Kidney epithelial cell (primary cell): ENCODE results near the gene KLHL29. TPM values are rescaled to one million over a fixed set of nuclear protein-coding genes. Genes with fewer than 3 reads are reported as not detected.

Experiments
- DNase-seq: peaks from one replicate; pipeline ENCODE4 v3.0.0-alpha.2; 2010; ENCODE audit warnings: low read depth
- H3K27me3 ChIP-seq: 2 replicates; pipeline ENCODE4 v1.6.0; 2011; ENCODE audit warnings: low read length; ENCODE audit not compliant: control insufficient read depth, insufficient read depth
- H3K36me3 ChIP-seq: 2 replicates; pipeline ENCODE4 v1.5.1; 2011; ENCODE audit warnings: low read length; ENCODE audit not compliant: control insufficient read depth, insufficient read depth
- H3K4me3 ChIP-seq: 2 replicates; pipeline ENCODE4 v1.5.1; 2011; ENCODE audit warnings: low read depth, mild to moderate bottlenecking, control low read depth, low read length
- CTCF ChIP-seq: IDR thresholded peaks from 2 replicates; pipeline ENCODE4 v1.5.1; 2011; ENCODE audit warnings: mild to moderate bottlenecking, moderate library complexity, low read length, control low read depth, inconsistent platforms; ENCODE audit not compliant: insufficient read depth, poor library complexity, severe bottlenecking
- total RNA-seq: library from RNA; depleted of rRNA; stranded (reverse); fragments of >200 nt; gene quantifications from 2 replicates; pipeline ENCODE4 v1.2.3, GENCODE V29; 2015

KLHL29 gene
- total RNA-seq, 1 donor from 2014 or later: 12.4 TPM

GRCh38 chr2:23591111-23591510 lies 206.1 kb downstream of the KLHL29 start:
- Histone ChIP-seq H3K4me3 (no peak overlapping the region), H3K27me3 (no peaks in the 10 kb centered on the region), H3K36me3 (no peaks in the 10 kb centered on the region)
- TF ChIP-seq CTCF: no peak
- no peak for DNase-seq

GRCh38 chr2:23592061-23592685 lies 207.2 kb downstream of the KLHL29 start:
- no peak overlapping the region for H3K4me3 ChIP-seq
- no peaks in the 10 kb centered on the region for H3K27me3 ChIP-seq
- no peak for TF ChIP-seq CTCF
- no peaks in the 10 kb centered on the region for H3K36me3 ChIP-seq
- no peak for DNase-seq

- H3K27me3 ChIP-seq: no peaks in the 10 kb centered on the region
- no peak for TF ChIP-seq CTCF
- DNase-seq: no peak
- no peak overlapping the region for H3K4me3 ChIP-seq
- H3K36me3 ChIP-seq: no peaks in the 10 kb centered on the region
Observed at GRCh38 chr2:23592898-23593751, 208.1 kb downstream of the KLHL29 start.

GRCh38 chr2:23593752-23594459 lies 208.9 kb downstream of the KLHL29 start:
- H3K4me3 ChIP-seq: no peak overlapping the region
- no peak for DNase-seq
- TF ChIP-seq CTCF: no peak
- no peaks in the 10 kb centered on the region for H3K27me3 ChIP-seq
- H3K36me3 ChIP-seq: no peaks in the 10 kb centered on the region

GRCh38 chr2:23594460-23594825 lies 209.5 kb downstream of the KLHL29 start:
- no peak for DNase-seq
- H3K36me3 ChIP-seq: no peaks in the 10 kb centered on the region
- H3K4me3 ChIP-seq: no peak overlapping the region
- TF ChIP-seq CTCF: no peak
- no peaks in the 10 kb centered on the region for H3K27me3 ChIP-seq
